AG09309 (cell line): ENCODE data around the gene THAP12.
"Not testable (repeated sequence)": the region's sequence is repeated elsewhere in the genome, so short reads cannot be mapped to it uniquely, and the experiment has no call there.

ENCODE experiments used
- DNase-seq: peaks from one replicate; pipeline ENCODE4 v3.0.0-alpha.2; 2010; ENCODE audit warnings: low read depth
- H3K4me3 ChIP-seq: 2 replicates; pipeline ENCODE4 v1.5.1; 2011; ENCODE audit warnings: mild to moderate bottlenecking, low read depth, low read length, moderate library complexity; ENCODE audit not compliant: control insufficient read depth
- CTCF ChIP-seq: IDR thresholded peaks from 2 replicates; pipeline ENCODE4 v1.5.1; 2011; ENCODE audit warnings: mild to moderate bottlenecking, low read depth, low read length, inconsistent platforms; ENCODE audit not compliant: insufficient read depth, control insufficient read depth; ENCODE audit errors: missing control alignments

Gene THAP12

GRCh38 chr11:76322942-76323341 is 58.0 kb downstream of the THAP12 start:
- TF ChIP-seq CTCF, result no peak
- no peak for DNase-seq
- H3K4me3 ChIP-seq, result no peak overlapping the region

- H3K4me3 ChIP-seq, result no peak overlapping the region
- no peak for TF ChIP-seq CTCF
- no peak for DNase-seq
Observed at GRCh38 chr11:76322540-76322939, 58.4 kb downstream of the THAP12 start.

GRCh38 chr11:76321820-76322524 is 59.0 kb downstream of the THAP12 start:
- TF ChIP-seq CTCF, result no peak
- no peak for DNase-seq
- H3K4me3 ChIP-seq, result no peak overlapping the region

GRCh38 chr11:76321340-76321739 is 59.6 kb downstream of the THAP12 start:
- DNase-seq, result no peak
- no peak overlapping the region for H3K4me3 ChIP-seq
- TF ChIP-seq CTCF, result no peak

- TF ChIP-seq CTCF, result no peak
- DNase-seq, result no peak
- no peak overlapping the region for H3K4me3 ChIP-seq
Observed at GRCh38 chr11:76320929-76321328, 60.0 kb downstream of the THAP12 start.

GRCh38 chr11:76319798-76320197 is 61.1 kb downstream of the THAP12 start:
- not testable (repeated sequence) for H3K4me3 ChIP-seq, DNase-seq

- peak; percentile 5 for DNase-seq
- no peak overlapping the region for H3K4me3 ChIP-seq
- peak; percentile 93 for TF ChIP-seq CTCF
Observed at GRCh38 chr11:76318744-76319384, 62.1 kb downstream of the THAP12 start.
